ENCODE data around the gene DLL4.

Gene DLL4

GRCh38 chr15:40914013-40914412 is 15.1 kb upstream of the DLL4 start:
- CTCF ChIA-PET = no interaction called here
- no peak for DNase-seq (ENCODE audit: extremely low spot score)
- POLR2A ChIA-PET = no interaction called here
- no peak for TF ChIP-seq NFRKB (IDR thresholded peaks at IDR 0.05)
- no peak for TF ChIP-seq FOXA1 (IDR thresholded peaks at IDR 0.05)
- TF ChIP-seq FOXM1 (IDR thresholded peaks at IDR 0.05; ENCODE audit: borderline replicate concordance) = no peak
- TF ChIP-seq SUZ12 (IDR thresholded peaks at IDR 0.05) = no peak
- no peak for TF ChIP-seq LEF1 (IDR thresholded peaks at IDR 0.05; ENCODE audit: borderline replicate concordance)

GRCh38 chr15:40914486-40914885 is 14.7 kb upstream of the DLL4 start:
- TF ChIP-seq PKNOX1 (IDR thresholded peaks at IDR 0.05) (no peak), FOXM1 (IDR thresholded peaks at IDR 0.05; ENCODE audit: borderline replicate concordance) (no peak), L3MBTL2 (conservative IDR thresholded peaks at IDR 0.05) (no peak)
- no peak for DNase-seq (ENCODE audit: extremely low spot score)
- CTCF ChIA-PET = interaction anchor here (0.7 kb wide), 1 partner anchor 19 kb away, joined by 3 read pairs; no protein-coding TSS in a partner anchor
- POLR2A ChIA-PET = interaction anchor here (1.3 kb wide), 1 partner anchor 27 kb away, joined by 4 read pairs; no protein-coding TSS in a partner anchor

- TF ChIP-seq FOXM1 (IDR thresholded peaks at IDR 0.05; ENCODE audit: borderline replicate concordance) (no peak), TARDBP (IDR thresholded peaks at IDR 0.05) (no peak), L3MBTL2 (conservative IDR thresholded peaks at IDR 0.05) (no peak), NFRKB (IDR thresholded peaks at IDR 0.05) (no peak), HDGF (IDR thresholded peaks at IDR 0.05; ENCODE audit: borderline replicate concordance) (no peak), PKNOX1 (IDR thresholded peaks at IDR 0.05) (no peak), SP1 (IDR thresholded peaks at IDR 0.05) (no peak), BHLHE40 (IDR thresholded peaks at IDR 0.05; ENCODE audit: borderline replicate concordance) (no peak), ZNF384 (IDR thresholded peaks at IDR 0.05) (no peak), CTBP1 (IDR thresholded peaks at IDR 0.05; ENCODE audit: borderline replicate concordance) (no peak), SUZ12 (IDR thresholded peaks at IDR 0.05) (no peak), LEF1 (IDR thresholded peaks at IDR 0.05; ENCODE audit: borderline replicate concordance) (no peak), ARNT (IDR thresholded peaks at IDR 0.05) (no peak), FOXK2 (IDR thresholded peaks at IDR 0.05) (no peak)
- POLR2A ChIA-PET = interaction anchor here (1.3 kb wide), 1 partner anchor 26 kb away, joined by 4 read pairs; no protein-coding TSS in a partner anchor
- DNase-seq (ENCODE audit: extremely low spot score) = no peak
- CTCF ChIA-PET = interaction anchor here (0.7 to 1.4 kb wide), 5 partner anchors 9 to 21 kb away, joined by 3 to 5 read pairs (median 3); partner anchors contain the start of gene VPS18
Observed at GRCh38 chr15:40915116-40915661, 14.0 kb upstream of the DLL4 start.

GRCh38 chr15:40915679-40916078 is 13.5 kb upstream of the DLL4 start:
- CTCF ChIA-PET = interaction anchor here (0.8 to 1.4 kb wide), 4 partner anchors 10 to 21 kb away, joined by 3 to 5 read pairs (median 3); partner anchors contain the start of gene VPS18
- POLR2A ChIA-PET = interaction anchor here (1.3 kb wide), 1 partner anchor 26 kb away, joined by 4 read pairs; no protein-coding TSS in a partner anchor
- no peak for DNase-seq (ENCODE audit: extremely low spot score)
- TF ChIP-seq FOXM1 (IDR thresholded peaks at IDR 0.05; ENCODE audit: borderline replicate concordance) (no peak), NFRKB (IDR thresholded peaks at IDR 0.05) (no peak), ELF4 (IDR thresholded peaks at IDR 0.05) (no peak), SUZ12 (IDR thresholded peaks at IDR 0.05) (no peak)

GRCh38 chr15:40917585-40917984 is 11.6 kb upstream of the DLL4 start:
- DNase-seq (ENCODE audit: extremely low spot score) = no peak
- ChIA-PET POLR2A (interaction anchor here (0.5 to 3.0 kb wide), 3 partner anchors 24 to 37 kb away, joined by 4 to 12 read pairs (median 6); partner anchors contain the start of gene CHAC1), CTCF (interaction anchor here (0.9 to 1.3 kb wide), 4 partner anchors 13 to 24 kb away, joined by 3 to 5 read pairs (median 4); no protein-coding TSS in a partner anchor)
- TF ChIP-seq CTBP1 (IDR thresholded peaks at IDR 0.05; ENCODE audit: borderline replicate concordance) (no peak), BHLHE40 (IDR thresholded peaks at IDR 0.05; ENCODE audit: borderline replicate concordance) (no peak), LEF1 (IDR thresholded peaks at IDR 0.05; ENCODE audit: borderline replicate concordance) (no peak), HDGF (IDR thresholded peaks at IDR 0.05; ENCODE audit: borderline replicate concordance) (no peak), L3MBTL2 (conservative IDR thresholded peaks at IDR 0.05) (no peak)

- no peak for TF ChIP-seq ARNT (IDR thresholded peaks at IDR 0.05)
- TF ChIP-seq NFRKB (IDR thresholded peaks at IDR 0.05) = no peak
- TF ChIP-seq SP1 (IDR thresholded peaks at IDR 0.05) = no peak
- TF ChIP-seq FOXM1 (IDR thresholded peaks at IDR 0.05; ENCODE audit: borderline replicate concordance) = no peak
- TF ChIP-seq TARDBP (IDR thresholded peaks at IDR 0.05) = no peak
- no peak for TF ChIP-seq FOXA1 (IDR thresholded peaks at IDR 0.05)
- no peak for TF ChIP-seq LEF1 (IDR thresholded peaks at IDR 0.05; ENCODE audit: borderline replicate concordance)
- no peak for TF ChIP-seq PKNOX1 (IDR thresholded peaks at IDR 0.05)
- TF ChIP-seq FOXK2 (IDR thresholded peaks at IDR 0.05) = no peak
- TF ChIP-seq SUZ12 (IDR thresholded peaks at IDR 0.05) = no peak
- TF ChIP-seq CTBP1 (IDR thresholded peaks at IDR 0.05; ENCODE audit: borderline replicate concordance) = no peak
- DNase-seq (ENCODE audit: extremely low spot score) = no peak
- ChIA-PET CTCF (interaction anchor here (0.9 to 1.3 kb wide), 4 partner anchors 12 to 23 kb away, joined by 3 to 5 read pairs (median 4); no protein-coding TSS in a partner anchor), POLR2A (interaction anchor here (2.8 to 3.0 kb wide), 2 partner anchors 23 to 34 kb away, joined by 6 to 12 read pairs; partner anchors contain the start of gene CHAC1)
Observed at GRCh38 chr15:40918146-40918798, 10.9 kb upstream of the DLL4 start.
